Fibroblast of skin of left biceps (primary cell): ENCODE measurements around the gene ABLIM2.

Experiments used
- DNase-seq, 2 experiments: peaks; one replicate each; pipeline ENCODE4 v3.0.0-alpha.2; 2013; ENCODE audit warnings: low read depth in 2 of 2

The ABLIM2 gene

DNA sequence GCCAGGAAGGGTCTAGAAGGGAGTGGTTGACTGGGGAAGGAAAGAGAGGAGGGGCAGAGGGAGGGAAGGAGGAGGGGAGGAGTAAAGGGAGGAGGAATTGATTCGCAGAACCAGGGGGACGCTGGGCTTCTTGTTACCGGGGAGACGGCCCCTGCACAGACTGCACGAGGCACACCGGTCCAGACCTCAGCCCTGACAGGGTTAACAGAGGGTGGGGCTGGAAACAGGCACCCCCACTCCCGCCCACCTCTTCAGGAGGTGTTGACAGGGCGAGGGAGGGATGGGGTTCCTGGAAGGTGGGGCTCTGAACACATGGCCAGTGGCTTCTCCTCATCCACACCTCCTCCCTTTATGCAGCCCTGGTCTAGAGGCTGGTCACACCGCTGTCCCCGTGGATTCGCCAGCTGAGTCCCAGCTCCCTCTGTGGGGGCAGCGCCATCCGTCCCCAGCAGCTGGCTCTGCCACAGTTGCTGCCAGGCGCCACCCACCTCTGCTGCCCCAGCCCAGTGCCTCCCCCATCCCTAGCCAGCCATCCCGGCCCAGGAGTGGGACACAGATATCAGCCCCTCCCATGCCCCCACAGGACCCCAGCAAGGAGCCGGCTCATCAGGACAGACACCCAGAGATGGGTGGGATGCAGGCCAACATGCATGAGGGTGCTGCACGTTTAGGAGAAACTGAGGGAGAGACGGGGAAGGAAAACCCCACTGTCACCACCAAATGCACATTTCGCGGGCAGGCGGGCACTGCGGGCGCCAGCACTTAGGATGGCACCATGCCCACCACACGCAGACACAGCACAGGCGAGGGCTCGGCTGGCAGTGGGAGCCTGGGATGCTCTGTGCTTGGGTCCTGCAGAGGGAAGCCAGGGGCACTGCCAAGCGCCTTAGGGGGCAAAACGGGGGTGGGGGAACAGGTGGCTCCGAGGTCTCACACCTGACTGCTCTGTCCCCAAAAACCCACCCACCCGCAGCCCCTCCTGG is 87.6 kb downstream of the ABLIM2 start:
- no peak for DNase-seq

GRCh38 chr4:8069102-8069752 is 89.4 kb downstream of the ABLIM2 start:
- no peak for DNase-seq

GRCh38 chr4:8067945-8068896 is 90.4 kb downstream of the ABLIM2 start:
- no peak for DNase-seq

GRCh38 chr4:8067274-8067936 is 91.2 kb downstream of the ABLIM2 start:
- no peak for DNase-seq

GRCh38 chr4:8066336-8066931 is 92.2 kb downstream of the ABLIM2 start:
- no peak for DNase-seq

DNA sequence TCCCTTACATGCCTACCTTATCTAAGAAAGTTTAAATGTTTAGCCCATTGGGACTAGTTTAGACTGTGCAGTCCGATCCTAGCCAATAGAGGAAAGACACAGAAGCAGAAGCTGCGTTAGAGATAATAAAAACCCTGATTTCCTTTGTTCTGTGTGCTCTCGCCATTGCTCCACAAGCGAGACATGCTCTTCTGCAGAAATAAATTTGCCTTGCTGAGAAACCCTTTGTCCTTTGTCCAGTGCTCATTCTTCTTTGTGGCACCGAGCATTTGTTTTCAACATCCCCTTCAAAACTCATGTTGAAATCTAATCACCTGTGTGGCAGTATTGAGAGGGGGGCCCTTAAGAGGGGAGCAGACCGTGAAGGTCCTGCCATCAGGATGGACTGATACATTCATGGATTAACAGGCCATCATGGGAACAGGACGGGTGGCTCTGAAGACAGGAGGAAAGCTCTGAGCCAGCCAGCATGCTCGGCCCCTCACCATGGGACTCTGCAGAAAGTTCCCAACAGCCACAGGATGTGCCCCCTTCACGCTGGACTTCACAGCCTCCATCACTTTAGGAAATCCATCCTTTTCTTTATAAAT is 94.5 kb downstream of the ABLIM2 start:
- no peak for DNase-seq

- no peak for DNase-seq
Measured at GRCh38 chr4:8061573-8061972, 97.0 kb downstream of the ABLIM2 start.

DNA sequence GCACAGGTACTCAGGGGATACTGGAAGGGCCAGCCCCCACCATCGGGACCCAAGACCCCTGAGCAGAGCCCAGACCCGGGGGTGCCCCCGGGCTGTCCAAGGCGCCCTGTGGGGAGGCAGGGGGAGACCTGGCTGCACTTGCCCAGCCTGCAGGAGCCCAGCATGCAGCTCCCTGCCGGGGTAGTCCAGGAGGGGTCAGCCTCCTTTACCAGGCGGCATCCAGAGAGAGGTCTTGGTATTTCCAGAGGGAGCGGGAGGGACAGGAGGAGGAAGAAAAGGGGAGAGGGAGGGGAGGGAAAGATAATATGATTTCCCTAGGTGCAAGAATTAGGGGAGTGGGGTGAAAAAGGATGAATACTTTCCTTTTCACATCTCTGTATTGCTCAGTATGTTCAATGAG is 97.5 kb downstream of the ABLIM2 start:
- DNase-seq, result no peak

GRCh38 chr4:8060632-8061031 is 98.0 kb downstream of the ABLIM2 start:
- no peak for DNase-seq

DNA sequence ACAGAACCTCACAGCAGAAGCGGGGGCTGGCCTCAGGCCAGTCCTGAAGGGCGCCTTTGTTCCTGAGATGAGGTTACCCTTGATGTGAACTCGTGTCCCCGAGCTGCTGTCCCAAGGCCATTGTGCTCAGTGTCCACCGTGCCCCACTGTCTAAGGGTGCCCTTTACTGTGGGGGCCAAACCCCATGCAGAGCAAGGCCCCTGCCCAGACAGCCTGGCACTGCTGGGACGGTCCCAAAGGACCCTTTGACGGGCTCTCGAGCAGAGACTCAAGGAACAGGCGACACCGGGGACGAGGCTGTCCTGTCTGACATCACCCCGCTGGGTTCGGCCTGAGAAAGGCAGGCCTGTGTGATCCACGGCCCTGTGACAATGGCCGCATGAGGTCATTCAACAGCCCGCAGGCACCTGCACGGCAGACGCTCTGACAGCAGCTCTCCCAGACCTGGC is 100.6 kb downstream of the ABLIM2 start:
- DNase-seq, result no peak

- DNase-seq, result no peak
Measured at GRCh38 chr4:8055206-8055605, 103.4 kb downstream of the ABLIM2 start.

- no peak for DNase-seq
Measured at GRCh38 chr4:8053688-8054449, 104.7 kb downstream of the ABLIM2 start.

GRCh38 chr4:8052160-8052691 is 106.4 kb downstream of the ABLIM2 start:
- no peak for DNase-seq

- no peak for DNase-seq
Measured at GRCh38 chr4:8051644-8052043, 107.0 kb downstream of the ABLIM2 start.

- no peak for DNase-seq
Measured at GRCh38 chr4:8050555-8051206, 107.9 kb downstream of the ABLIM2 start.

GRCh38 chr4:8050180-8050554 is 108.4 kb downstream of the ABLIM2 start:
- DNase-seq, result no peak

DNA sequence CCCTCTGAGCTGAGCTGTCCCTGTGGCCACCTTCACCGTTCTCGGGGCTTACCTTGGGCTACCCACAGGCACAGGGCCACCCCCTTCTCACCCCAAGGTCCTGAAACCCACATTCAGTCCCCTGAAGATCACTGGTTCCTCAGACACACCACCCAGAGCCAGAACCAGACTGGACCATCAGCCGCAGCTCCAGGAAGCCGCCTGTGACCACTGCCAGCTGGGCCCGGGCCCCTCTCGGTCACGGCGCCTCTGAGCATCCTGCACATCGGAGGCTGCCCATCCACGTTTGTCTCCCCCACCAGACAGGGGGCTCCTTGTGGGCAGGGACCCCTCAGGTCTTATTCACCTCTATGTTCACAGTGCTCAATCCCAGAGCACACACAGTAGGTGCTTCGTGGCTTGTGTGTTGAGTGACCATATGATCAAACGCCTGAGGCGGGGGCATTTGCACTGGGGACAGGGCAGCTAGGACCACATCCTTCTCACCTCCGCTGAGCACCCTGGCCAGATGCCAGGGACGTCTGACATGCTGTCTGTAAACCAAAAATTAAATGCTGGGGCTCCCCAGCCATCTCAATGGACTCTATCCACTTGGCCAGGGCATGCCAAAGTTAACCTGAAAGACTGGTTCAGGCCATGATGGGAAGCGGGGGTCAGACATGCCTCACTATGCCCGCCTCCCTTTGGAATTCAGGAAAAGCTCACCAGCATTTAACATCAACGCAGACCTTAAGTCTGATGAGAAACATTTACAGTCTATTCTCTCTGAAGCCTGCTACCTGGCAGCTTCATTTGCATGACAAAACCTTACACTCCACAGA is 109.5 kb downstream of the ABLIM2 start:
- DNase-seq, result no peak
